Measurements from ENCODE around the gene LCT. TPM values are rescaled to one million over a fixed set of nuclear protein-coding genes. Genes with fewer than 3 reads are reported as not detected.
"Not testable (repeated sequence)": the region's sequence is repeated elsewhere in the genome, so short reads cannot be mapped to it uniquely, and the experiment has no call there.

Gene LCT
- total RNA-seq, 1 experiment from 2014 or later, result not detected

DNA sequence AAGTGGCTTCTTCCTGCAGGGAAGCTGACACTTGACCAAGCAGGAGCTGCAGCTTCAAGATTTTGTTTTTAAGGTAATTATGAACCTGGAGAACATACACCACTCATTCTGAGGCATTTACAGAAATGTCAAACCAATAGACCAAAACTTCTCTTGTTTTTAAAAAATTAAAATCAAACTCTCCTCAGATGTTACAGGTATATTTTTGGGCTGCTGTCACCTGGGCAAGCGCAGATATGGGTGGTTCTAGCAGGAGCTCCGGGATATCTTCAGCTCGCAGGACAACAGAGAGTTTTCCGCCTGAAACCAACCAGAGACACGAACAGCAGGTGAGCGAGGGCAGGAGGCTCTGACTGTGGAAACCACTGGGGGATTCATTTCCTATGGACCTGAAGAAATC is 4.1 kb downstream of the LCT start:
- no peak for DNase-seq (ENCODE audit: low spot score)

- DNase-seq (ENCODE audit: low spot score), result no peak
Measured at GRCh38 chr2:135831180-135831812, 5.7 kb downstream of the LCT start.

DNA sequence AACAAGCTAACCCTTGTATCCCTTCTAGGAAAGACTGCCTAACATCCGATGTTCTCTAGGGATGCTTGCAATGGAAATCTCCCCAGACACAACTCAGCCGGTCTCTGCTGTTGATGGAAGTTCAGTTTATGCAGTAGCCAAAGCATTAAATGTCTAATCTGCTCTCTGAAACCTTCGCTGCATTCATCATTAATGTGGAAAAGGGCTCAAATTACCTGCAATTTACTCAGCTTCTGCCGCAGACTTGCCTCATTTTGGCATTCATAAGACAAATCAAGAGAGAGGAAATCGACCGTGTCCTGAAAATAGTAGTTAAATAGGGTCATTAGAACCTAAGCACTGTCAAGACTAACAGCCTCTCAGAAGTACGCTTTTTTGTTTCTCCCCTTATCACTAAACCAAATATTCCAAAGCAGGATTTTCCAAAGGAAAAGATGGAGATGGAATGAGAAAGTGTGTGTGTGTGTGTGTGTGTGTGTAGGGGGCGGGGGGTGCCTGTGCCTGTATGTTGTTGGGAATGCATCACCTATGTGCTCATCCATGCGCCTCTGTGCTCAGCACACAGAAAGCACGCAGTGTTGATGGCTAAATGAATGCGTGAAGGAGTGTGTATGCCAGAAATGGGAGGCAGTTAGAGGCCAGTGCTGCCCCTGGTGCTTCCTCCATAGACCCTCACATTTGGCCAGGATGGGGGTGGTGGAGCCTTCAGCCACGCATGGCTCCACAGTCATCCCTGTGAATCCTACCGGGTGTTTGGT is 7.4 kb downstream of the LCT start:
- no peak for DNase-seq (ENCODE audit: low spot score)

DNA sequence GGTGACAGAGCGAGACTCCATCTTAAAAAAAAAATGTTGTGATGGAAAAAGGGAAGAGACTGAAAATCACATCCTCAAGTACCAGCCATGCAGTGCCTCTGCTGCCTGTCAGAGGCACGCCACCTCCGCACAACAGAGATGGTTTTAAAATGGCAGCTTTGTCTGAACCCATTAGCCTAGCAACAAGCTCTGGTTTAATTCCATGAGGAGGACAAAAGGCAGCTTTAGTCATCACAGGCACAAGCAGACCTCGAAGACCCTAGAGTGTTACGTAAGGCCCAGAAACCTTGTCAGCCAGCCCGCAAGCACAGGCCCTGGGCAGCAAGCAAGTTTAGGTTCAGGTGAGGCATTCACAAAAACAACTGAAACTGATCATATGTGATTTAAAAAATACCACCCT is 10.4 kb downstream of the LCT start:
- DNase-seq (ENCODE audit: low spot score), result no peak

DNA sequence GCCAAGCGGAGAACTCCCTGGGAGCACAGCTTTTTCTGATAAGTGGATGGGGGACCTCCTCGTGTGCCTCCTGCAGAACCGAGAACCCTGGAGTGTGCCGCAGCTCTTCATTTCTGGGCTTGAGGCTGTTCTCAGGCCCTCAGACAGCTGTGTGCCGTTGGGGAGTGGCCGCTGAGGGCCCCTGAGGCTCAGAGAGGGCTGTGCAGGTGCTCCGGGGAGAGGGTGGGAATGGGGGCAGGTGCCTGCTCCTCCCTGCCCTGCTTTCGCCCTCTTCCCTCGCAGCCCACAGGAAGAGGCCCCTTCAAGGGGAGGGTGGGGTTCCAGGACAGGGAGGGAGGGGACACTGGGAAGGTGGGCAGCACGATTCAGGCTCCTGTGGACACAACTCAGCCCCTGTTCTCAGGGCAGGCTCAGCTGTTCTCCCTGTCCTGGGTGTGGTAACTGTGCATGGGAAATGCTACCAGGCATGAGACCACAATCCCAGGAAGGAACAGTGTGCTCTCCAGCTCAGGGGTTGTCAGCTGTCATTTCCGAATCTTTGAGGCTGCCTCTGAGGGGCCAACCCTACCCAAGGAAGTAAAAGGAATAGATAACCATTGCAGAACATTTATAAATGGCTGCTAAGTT is 11.3 kb downstream of the LCT start:
- DNase-seq (ENCODE audit: low spot score), result no peak

DNA sequence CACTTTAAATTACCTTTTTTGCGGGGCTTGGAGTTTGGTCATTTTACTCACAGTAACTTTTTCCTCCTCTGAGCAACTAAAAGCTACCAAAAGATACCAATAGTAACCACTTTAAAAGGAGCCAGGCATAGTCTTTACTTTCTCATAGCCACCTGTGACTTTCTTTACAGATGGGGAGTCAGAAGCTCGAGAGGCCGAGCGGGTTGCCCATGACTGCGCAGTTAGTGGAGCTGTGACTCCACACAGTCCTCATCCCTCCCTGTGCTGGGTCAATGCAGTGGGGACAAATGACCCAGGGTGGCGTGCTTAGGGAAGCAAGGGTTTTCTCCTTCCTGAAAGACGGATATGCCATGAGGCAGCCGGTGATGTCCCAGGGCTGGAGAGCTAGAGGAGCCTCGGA is 11.9 kb downstream of the LCT start:
- DNase-seq (ENCODE audit: low spot score), result no peak

GRCh38 chr2:135822855-135823254 is 14.1 kb downstream of the LCT start:
- no peak for DNase-seq (ENCODE audit: low spot score)

DNA sequence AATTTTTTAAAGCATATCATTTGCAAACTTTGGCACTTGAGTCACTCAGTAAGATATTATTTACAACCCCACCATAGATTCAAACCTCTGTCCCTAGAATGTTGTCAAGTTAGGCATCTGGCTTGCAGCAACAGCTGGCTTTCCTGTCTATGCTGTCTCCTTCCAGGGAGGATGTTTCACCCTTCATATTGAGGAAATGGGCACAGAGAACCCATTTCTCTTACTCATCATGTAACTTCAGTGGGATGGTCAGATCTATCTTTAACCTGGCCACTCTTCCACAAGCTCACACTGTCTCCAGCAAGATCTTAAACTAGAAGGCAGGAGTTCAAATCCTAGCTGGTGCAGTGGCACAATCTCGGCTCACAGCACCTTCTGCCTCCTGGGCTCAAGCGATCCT is 15.8 kb downstream of the LCT start:
- DNase-seq (ENCODE audit: low spot score), result no peak

GRCh38 chr2:135820003-135820618 is 16.9 kb downstream of the LCT start:
- DNase-seq (ENCODE audit: low spot score), result no peak

- peak; percentile 36 for DNase-seq (ENCODE audit: low spot score)
Measured at GRCh38 chr2:135818937-135819610, 17.9 kb downstream of the LCT start.

DNA sequence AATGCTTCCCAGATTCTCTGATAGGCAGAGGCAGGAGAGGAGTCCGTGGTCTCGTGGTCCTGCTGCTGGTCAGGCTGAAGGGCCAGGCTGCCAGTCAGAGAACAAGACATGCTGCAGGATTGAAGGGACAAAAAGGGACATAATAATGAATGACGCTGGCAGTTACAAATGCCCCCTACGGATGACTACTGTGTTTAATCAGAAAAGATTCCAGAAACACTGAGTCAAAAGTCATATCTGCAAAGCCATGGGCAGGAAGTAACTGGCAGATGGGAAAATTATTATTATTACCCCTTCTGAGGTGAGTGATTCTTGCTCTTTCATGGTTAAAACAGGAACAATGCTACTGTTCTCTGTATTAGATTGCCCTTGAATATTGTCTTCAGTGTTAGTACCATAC is 19.0 kb downstream of the LCT start:
- DNase-seq (ENCODE audit: low spot score), result no peak

GRCh38 chr2:135817466-135817865 is 19.5 kb downstream of the LCT start:
- DNase-seq (ENCODE audit: low spot score), result no peak

DNA sequence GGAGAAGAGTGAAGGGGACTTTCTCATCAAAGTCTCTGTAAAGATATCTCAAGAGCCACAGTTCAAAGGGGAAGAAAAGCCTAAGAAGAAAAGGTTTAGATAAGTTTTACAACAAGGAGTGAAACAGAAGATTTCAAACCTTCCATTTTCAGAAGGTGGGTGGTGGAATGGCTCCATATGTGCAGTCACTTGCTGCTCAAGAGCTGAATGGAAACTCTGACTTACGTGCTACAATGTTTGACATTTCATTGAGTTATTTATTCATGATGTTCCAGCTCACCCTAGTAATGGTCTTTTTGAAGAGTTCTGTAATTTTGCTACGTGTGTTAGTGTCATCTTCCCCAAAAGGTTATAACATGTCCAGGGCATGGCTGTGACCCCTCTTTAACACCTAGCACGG is 21.7 kb downstream of the LCT start:
- DNase-seq (ENCODE audit: low spot score), result no peak

DNA sequence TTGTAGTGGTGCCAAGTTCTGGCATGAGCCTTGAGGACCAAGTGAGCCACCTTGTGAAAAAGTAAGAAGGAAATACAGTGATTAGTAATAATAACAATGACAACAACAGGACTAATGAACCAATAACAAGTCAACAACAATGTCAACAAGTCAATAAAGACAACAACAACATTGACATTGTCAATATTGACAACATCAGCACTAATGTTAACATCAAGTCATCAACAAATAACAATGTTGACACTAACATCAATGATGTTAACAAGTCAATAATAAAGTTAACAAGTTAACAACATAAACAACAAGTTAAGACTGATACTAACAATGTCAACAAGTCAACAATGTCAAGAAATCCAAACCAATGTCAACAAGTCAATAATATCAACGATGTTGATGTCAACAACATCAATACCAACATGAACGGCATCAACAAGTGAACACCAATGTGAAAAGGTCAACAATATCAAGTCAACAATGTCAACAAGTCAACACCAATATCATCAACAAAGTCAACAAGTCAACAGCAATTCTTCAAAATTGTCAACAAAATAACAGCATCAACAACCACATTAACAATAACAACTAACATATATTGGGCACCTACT is 24.0 kb downstream of the LCT start:
- DNase-seq (ENCODE audit: low spot score), result no peak

DNA sequence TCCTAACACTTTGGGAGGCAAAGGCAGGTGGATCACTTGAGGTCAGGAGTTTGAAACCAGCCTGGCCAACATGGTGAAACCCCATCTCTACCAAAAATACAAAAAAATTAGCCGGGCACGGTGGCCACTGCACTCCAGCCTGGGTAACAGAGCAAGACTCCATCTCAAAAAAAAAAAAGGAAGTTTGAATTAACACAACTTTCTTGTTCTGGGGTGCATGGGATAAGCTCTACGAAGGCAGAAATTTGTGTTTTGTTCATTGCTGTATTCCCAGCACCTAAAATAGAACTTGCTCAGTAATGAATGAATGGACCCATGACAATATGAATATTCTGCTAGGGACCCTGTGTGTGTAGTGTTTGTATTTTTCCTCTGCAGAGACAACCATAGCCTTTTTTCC is 29.1 kb downstream of the LCT start:
- DNase-seq (ENCODE audit: low spot score), result not testable (repeated sequence)

DNA sequence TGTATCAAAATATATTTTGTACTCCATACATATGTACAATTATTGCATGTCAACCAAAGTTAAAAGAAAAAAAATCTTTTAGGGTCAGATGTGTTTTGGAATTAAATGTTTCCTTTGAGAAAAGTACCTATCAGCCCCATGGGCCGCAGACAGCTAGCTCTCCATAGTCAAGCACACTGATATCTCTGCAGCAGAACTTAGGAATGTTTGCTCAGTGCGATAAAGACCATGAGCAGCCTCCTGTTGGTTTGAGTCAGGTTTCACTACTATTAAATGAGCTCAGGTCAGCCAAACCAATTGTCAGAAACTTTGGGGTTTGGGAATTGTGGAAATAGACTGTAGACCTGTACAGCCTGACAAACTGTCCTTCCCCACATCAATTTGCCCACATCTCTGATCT is 33.7 kb downstream of the LCT start:
- no peak for DNase-seq (ENCODE audit: low spot score)

DNA sequence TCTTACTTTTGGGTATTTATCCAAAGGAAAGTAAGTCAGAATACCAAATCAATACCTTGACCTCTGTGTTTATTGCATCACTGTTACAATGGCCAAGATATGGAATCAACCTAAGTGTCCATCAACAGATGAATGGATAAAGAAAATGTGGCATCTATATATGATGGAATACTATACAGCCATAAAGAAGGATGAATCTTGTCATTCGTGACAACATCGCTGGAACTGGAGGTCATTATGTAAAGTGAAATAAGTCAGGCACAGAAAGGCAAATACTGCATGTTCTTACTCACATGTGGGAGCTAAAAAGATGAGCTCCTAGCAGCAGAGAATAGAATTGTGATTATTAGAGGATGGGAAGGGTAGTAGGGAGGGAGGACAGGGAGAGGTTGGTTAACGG is 34.6 kb downstream of the LCT start:
- no peak for DNase-seq (ENCODE audit: low spot score)

GRCh38 chr2:135800513-135801460 is 36.2 kb downstream of the LCT start:
- DNase-seq (ENCODE audit: low spot score), result no peak

GRCh38 chr2:135799738-135800137 is 37.2 kb downstream of the LCT start:
- DNase-seq (ENCODE audit: low spot score), result no peak

DNA sequence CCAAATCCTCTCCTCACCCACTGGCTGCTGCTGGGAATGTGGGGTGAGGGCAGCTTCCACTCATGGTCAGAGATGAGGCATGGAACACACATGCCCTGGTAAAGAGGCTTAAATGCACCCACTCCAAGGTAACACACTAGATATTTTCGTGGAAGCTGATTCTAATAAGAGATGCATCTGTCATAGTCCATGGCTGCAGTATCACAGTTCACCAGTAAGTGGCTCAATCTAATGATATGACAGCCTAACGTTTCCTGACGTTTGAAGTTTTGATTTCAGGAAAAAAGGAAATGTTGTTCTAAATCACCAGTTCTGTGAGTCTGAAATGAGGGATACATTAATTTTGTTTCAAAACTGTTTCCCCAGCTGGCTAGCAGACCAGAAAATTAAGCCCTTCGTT is 38.2 kb downstream of the LCT start:
- no peak for DNase-seq (ENCODE audit: low spot score)
